GM12891 (cell line): ENCODE results near the gene CD96.

Experiments
- PAX5 ChIP-seq: IDR thresholded peaks from 2 replicates; pipeline ENCODE4 v1.6.1; 2011; ENCODE audit warnings: low read length, moderate library complexity, mild to moderate bottlenecking; ENCODE audit not compliant: insufficient read depth, severe bottlenecking
- POLR2A ChIP-seq: IDR thresholded peaks from 2 replicates; pipeline ENCODE4 v1.6.1; 2011; ENCODE audit warnings: low read depth, low read length, control low read depth
- POLR2AphosphoS5 ChIP-seq: IDR thresholded peaks from 2 replicates; pipeline ENCODE4 v1.6.1; 2011; ENCODE audit warnings: low read depth, low read length, control low read depth
- SPI1 ChIP-seq: IDR thresholded peaks from 2 replicates; pipeline ENCODE4 v1.6.1; 2011; ENCODE audit warnings: low read depth, low read length, control low read depth
- TAF1 ChIP-seq: IDR thresholded peaks from 2 replicates; pipeline ENCODE4 v1.6.1; 2011; ENCODE audit warnings: low read depth, low read length, control low read depth

GRCh38 chr3:111701292-111701906, 159.4 kb downstream of the CD96 start:
- TF ChIP-seq POLR2AphosphoS5 (no peak), POLR2A (no peak), SPI1 (no peak), TAF1 (no peak), PAX5 (no peak)
